Measurements from ENCODE around the gene BRD3OS. TPM values are rescaled to one million over a fixed set of nuclear protein-coding genes. Genes with fewer than 3 reads are reported as not detected.

The BRD3OS gene
- total RNA-seq, 1 donor from 2014 or later: 14.3 TPM

DNA sequence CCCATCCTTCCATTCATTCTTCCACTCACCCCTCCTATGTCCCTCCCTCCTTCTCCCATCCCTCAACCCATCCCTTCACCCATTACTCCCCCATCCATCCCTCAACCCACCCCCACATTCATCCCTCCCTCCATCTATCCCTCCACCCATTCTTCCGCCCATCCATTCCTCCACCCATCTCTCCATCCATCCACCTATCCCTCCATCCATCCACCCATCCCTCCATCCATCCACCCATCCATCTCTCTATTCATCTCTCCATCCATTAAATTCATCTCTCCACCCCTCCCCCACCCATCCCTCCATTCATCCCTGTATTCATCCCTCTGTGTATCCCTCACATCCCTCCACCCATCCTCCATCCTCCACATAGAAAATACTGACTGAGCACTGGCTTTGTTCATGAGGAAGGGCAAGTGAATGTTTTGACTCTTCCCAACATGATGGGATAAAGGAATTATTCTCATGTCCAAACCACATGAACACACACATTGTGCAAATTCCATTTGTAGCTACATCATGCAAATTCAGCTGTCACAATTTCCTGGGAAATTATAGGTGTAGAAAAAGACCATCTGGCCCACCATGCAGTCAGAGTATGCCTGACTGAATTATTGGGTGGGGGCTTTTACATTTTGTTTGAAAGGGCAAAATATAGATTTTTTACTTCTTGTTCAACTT lies 26.2 kb upstream of the BRD3OS start:
- no peaks in the 10 kb centered on the region for H3K9me3 Mint-ChIP-seq
- H3K36me3 Mint-ChIP-seq: no peaks in the 10 kb centered on the region
- no peak overlapping the region for H3K4me3 Mint-ChIP-seq
- TF ChIP-seq, protein P1, sequence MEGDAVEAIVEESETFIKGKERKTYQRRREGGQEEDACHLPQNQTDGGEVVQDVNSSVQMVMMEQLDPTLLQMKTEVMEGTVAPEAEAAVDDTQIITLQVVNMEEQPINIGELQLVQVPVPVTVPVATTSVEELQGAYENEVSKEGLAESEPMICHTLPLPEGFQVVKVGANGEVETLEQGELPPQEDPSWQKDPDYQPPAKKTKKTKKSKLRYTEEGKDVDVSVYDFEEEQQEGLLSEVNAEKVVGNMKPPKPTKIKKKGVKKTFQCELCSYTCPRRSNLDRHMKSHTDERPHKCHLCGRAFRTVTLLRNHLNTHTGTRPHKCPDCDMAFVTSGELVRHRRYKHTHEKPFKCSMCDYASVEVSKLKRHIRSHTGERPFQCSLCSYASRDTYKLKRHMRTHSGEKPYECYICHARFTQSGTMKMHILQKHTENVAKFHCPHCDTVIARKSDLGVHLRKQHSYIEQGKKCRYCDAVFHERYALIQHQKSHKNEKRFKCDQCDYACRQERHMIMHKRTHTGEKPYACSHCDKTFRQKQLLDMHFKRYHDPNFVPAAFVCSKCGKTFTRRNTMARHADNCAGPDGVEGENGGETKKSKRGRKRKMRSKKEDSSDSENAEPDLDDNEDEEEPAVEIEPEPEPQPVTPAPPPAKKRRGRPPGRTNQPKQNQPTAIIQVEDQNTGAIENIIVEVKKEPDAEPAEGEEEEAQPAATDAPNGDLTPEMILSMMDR (IDR thresholded peaks at IDR 0.05; ENCODE audit: unreplicated experiment): no peak
- H3K27ac Mint-ChIP-seq: no peak overlapping the region
- DNase-seq (ENCODE audit: low spot score in 2 of 2, unreplicated experiment in 2 of 2): no peak
- H3K27me3 Mint-ChIP-seq (ENCODE audit: low read depth): peaks cover 22% of the 10 kb centered on the region
- peaks cover 5% of the 10 kb centered on the region for H3K4me1 Mint-ChIP-seq

DNA sequence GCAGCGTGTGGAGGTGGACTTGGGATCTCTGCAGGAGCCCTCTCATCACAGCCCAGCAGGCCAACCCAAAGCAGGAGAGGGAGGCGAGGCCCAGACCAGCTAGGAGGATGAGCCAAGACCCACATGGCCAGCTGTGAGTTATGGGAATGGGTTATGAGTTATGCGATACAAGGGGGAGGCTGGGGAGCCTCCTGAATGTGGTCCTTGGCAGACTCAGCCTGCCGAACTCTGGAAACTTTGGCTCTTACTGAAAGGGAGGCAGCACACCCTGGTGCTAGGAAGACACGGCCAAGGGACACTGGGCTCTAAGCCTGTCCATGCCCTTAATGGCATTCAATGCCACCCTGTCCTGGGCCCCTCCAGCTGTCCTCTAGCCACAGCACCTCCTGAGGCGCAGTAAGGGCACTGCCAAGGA lies 25.4 kb upstream of the BRD3OS start:
- no peaks in the 10 kb centered on the region for H3K36me3 Mint-ChIP-seq
- H3K27ac Mint-ChIP-seq: no peak overlapping the region
- no peak overlapping the region for H3K4me3 Mint-ChIP-seq
- no peaks in the 10 kb centered on the region for H3K9me3 Mint-ChIP-seq
- peaks cover 22% of the 10 kb centered on the region for H3K27me3 Mint-ChIP-seq (ENCODE audit: low read depth)
- DNase-seq (ENCODE audit: low spot score in 2 of 2, unreplicated experiment in 2 of 2): no peak
- no peaks in the 10 kb centered on the region for H3K4me1 Mint-ChIP-seq
- TF ChIP-seq, protein P1 (IDR thresholded peaks at IDR 0.05; ENCODE audit: unreplicated experiment): no peak

DNA sequence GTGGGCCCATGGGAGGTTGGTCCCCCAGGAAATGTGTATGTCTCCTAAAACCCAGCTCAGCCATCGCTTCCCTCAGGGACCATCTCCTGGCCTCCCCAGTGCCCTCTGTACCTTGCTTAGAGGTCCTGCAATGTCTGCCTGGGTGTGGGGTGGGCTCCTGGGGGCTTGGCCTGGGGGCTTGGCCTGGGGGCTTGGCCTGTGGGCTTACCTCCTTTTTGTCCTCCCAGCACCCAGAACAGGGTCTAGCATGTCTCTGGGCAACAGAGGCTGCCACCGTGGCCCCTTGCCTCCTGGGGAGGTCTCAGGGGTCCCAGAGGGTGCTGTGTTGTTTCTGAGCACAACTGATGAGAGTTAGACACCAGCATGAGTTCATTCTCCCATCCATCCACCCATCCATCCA lies 22.5 kb upstream of the BRD3OS start:
- no peak for DNase-seq (ENCODE audit: low spot score in 2 of 2, unreplicated experiment in 2 of 2)
- Mint-ChIP-seq H3K4me1 (peaks cover 6% of the 10 kb centered on the region), H3K36me3 (no peaks in the 10 kb centered on the region), H3K27me3 (ENCODE audit: low read depth) (peaks cover 15% of the 10 kb centered on the region), H3K9me3 (no peaks in the 10 kb centered on the region), H3K4me3 (no peak overlapping the region), H3K27ac (no peak overlapping the region)
- TF ChIP-seq, protein P1 (IDR thresholded peaks at IDR 0.05; ENCODE audit: unreplicated experiment): no peak

DNA sequence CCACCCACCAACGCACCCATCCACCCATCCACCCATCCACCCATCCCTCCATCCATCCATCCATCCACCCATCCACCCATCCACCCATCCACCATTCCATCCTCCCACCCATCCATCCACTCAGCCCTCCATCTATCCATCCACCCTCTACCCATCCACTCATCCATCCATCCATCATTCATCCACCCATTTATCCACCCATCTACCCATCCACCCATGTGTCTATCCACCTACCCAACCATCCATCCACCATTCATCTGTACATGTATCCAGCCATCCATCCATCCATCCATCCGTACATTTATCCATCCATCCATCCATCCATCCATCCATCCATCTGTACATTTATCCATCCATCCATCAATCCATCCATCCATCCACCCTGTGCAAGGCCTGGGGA lies 22.0 kb upstream of the BRD3OS start:
- H3K27me3 Mint-ChIP-seq (ENCODE audit: low read depth): peaks cover 15% of the 10 kb centered on the region
- no peak overlapping the region for H3K27ac Mint-ChIP-seq
- H3K9me3 Mint-ChIP-seq: no peaks in the 10 kb centered on the region
- H3K36me3 Mint-ChIP-seq: no peaks in the 10 kb centered on the region
- TF ChIP-seq, protein P1 (IDR thresholded peaks at IDR 0.05; ENCODE audit: unreplicated experiment): no peak
- H3K4me3 Mint-ChIP-seq: no peak overlapping the region
- DNase-seq (ENCODE audit: low spot score in 2 of 2, unreplicated experiment in 2 of 2): no peak
- H3K4me1 Mint-ChIP-seq: peaks cover 6% of the 10 kb centered on the region

DNA sequence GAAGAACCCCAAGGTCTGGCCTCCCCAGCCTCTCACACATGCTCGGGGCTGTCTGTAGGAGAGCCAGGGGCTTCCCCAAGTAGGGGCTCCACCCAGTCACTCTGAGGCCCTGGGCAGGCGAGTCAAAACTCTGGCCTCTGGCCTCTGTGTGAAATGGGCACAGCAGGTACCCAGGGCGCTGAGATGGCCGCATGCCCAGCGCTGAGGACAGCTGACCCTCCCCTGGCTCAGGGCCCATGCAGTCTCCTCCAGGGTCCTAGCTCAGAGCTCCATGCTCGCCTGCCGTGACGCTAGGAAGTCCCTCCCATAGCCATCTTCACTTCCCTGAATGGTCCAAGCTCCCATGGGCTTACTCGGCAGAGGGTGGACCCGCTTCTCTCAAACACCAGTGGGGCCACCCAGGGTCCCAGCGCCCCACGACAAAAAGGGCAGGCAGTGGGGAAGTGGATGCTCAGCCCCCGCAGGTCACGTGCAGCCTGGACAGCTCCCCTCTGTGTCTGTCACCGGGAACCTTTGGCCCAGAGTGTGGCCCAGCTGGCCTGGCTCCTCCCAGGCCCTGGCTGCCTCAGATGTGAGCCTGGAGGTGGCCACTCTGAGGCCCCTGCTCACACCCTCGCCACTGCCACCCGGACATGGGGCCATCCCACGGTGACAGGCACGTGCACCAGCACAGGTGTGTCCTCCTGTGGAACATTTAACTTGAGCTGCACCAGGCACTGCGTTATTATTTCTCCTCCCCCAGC lies 21.0 kb upstream of the BRD3OS start:
- no peak for DNase-seq (ENCODE audit: low spot score in 2 of 2, unreplicated experiment in 2 of 2)

More for the DNA sequence above, 21.0 kb upstream of the BRD3OS start:
- Mint-ChIP-seq H3K4me3 (no peak overlapping the region), H3K27ac (no peak overlapping the region), H3K4me1 (peaks cover 6% of the 10 kb centered on the region), H3K9me3 (no peaks in the 10 kb centered on the region), H3K27me3 (ENCODE audit: low read depth) (peaks cover 12% of the 10 kb centered on the region), H3K36me3 (no peaks in the 10 kb centered on the region)
- TF ChIP-seq, protein P1 (IDR thresholded peaks at IDR 0.05; ENCODE audit: unreplicated experiment): no peak
